ENCODE measurements around the gene ULBP3. TPM values are rescaled to one million over a fixed set of nuclear protein-coding genes. Genes with fewer than 3 reads are reported as not detected.
"Not testable (repeated sequence)": the region's sequence is repeated elsewhere in the genome, so short reads cannot be mapped to it uniquely, and the experiment has no call there.

ULBP3 gene
- total RNA-seq, 1 donor, result 0.84 TPM

DNA sequence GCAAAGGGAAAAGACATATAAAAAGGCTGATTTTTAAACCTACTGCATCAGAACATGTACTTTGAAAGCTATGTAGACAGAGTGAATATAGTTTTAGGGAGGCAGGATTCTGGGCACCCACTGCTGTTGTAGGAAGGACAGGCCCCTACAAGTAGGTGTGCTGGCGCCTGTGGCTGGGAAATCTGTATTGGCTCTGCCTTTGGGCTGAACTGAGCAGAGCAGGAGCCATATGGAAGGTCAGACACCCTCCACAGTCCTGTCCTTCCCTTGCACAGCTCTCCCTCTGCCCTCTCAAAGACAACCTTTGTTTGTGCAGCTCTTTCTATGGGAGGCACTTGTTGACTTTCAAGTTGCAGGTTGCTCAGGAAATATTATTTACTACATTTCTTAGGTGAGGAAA lies 18.4 kb upstream of the ULBP3 start:
- Histone ChIP-seq H3K4me1 (ENCODE audit: insufficient read depth, low read length) (no peaks in the 10 kb centered on the region), H3K4me3 (ENCODE audit: low read length) (no peak overlapping the region), H3K9me3 (ENCODE audit: low read depth, low read length) (no peaks in the 10 kb centered on the region), H3K27me3 (ENCODE audit: insufficient read depth, low read length) (peaks cover 2% of the 10 kb centered on the region)

DNA sequence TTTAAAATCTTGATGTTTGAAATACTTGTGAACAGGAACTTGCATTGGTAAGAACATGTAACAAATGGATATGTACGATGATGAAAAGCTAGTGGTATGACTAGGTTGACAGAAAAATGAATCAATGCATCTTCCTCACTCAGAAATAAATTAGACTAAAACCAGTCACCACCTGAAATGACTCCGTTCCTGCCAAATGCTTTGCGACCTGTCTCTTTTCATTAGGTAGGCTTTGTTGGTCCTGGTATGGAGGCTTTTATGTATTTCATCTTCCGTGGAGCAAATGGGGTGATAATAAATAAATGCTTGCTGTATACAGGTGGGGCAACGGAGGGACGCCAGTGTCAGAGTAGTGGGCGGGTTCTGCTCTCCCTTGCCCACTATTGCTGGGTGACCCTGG lies 17.1 kb upstream of the ULBP3 start:
- H3K4me1 ChIP-seq (ENCODE audit: insufficient read depth, low read length), result no peaks in the 10 kb centered on the region
- H3K9me3 ChIP-seq (ENCODE audit: low read depth, low read length), result no peaks in the 10 kb centered on the region
- H3K4me3 ChIP-seq (ENCODE audit: low read length), result no peak overlapping the region
- peaks cover 2% of the 10 kb centered on the region for H3K27me3 ChIP-seq (ENCODE audit: insufficient read depth, low read length)

- H3K9me3 ChIP-seq (ENCODE audit: low read depth, low read length), result no peaks in the 10 kb centered on the region
- no peak overlapping the region for H3K4me3 ChIP-seq (ENCODE audit: low read length)
- H3K4me1 ChIP-seq (ENCODE audit: insufficient read depth, low read length), result no peaks in the 10 kb centered on the region
- peaks cover 2% of the 10 kb centered on the region for H3K27me3 ChIP-seq (ENCODE audit: insufficient read depth, low read length)
These were observed 15.5 kb upstream of the ULBP3 start for GRCh38 chr6:150084426-150084825.

DNA sequence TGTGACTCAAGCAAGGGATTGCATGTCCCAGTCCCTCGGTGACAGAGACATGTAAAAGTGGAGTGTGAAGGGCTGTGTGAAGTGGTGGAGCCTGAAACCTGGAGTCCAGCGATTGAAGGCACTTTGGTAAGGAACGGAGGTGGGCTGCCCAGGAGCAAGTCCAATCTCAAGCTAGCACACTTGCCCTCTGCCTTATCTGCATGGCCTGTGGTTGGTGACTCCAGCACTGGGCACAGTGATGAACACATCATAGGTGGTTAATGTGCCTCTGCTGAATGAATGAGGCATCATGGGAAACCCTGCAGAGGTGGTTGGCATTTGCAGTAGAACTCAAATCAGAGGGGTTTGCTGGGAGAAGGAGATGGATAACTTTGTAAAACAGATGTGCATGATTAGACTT lies 14.9 kb upstream of the ULBP3 start:
- H3K9me3 ChIP-seq (ENCODE audit: low read depth, low read length), result no peaks in the 10 kb centered on the region
- peaks cover 2% of the 10 kb centered on the region for H3K27me3 ChIP-seq (ENCODE audit: insufficient read depth, low read length)
- H3K4me3 ChIP-seq (ENCODE audit: low read length), result no peak overlapping the region
- H3K4me1 ChIP-seq (ENCODE audit: insufficient read depth, low read length), result no peaks in the 10 kb centered on the region

DNA sequence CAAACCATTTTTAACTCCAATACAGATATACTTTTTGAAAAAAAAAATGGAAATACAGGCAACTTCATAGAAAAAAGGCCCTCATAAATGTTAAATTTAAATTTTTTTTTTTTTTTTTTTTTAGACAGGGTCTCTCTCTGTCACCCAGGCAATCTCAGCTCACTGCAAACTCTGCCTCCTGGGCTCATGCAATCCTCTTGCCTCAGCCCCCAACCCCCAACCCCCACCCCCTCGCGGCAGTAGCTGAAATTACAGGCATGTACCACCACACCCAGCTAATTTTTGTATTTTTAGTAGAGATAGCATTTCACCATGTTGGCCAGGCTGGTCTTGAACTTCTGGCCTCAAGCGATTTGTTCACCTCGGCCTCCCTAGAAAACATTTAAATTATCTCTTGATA lies 12.8 kb upstream of the ULBP3 start:
- Histone ChIP-seq H3K4me1 (ENCODE audit: insufficient read depth, low read length) (no peaks in the 10 kb centered on the region), H3K27me3 (ENCODE audit: insufficient read depth, low read length) (peaks cover 2% of the 10 kb centered on the region), H3K4me3 (ENCODE audit: low read length) (no peak overlapping the region), H3K9me3 (ENCODE audit: low read depth, low read length) (no peaks in the 10 kb centered on the region)

- no peaks in the 10 kb centered on the region for H3K4me1 ChIP-seq (ENCODE audit: insufficient read depth, low read length)
- no peaks in the 10 kb centered on the region for H3K9me3 ChIP-seq (ENCODE audit: low read depth, low read length)
- H3K27me3 ChIP-seq (ENCODE audit: insufficient read depth, low read length), result peaks cover 7% of the 10 kb centered on the region
- H3K4me3 ChIP-seq (ENCODE audit: low read length), result no peak overlapping the region
These were observed 10.7 kb upstream of the ULBP3 start for GRCh38 chr6:150079604-150080003.

GRCh38 chr6:150078788-150079187 lies 9.9 kb upstream of the ULBP3 start:
- Histone ChIP-seq H3K4me3 (ENCODE audit: low read length) (no peak overlapping the region), H3K4me1 (ENCODE audit: insufficient read depth, low read length) (no peaks in the 10 kb centered on the region), H3K27me3 (ENCODE audit: insufficient read depth, low read length) (peaks cover 5% of the 10 kb centered on the region), H3K9me3 (ENCODE audit: low read depth, low read length) (no peaks in the 10 kb centered on the region)

GRCh38 chr6:150076196-150076893 lies 7.4 kb upstream of the ULBP3 start:
- Histone ChIP-seq H3K27me3 (ENCODE audit: insufficient read depth, low read length) (peaks cover 5% of the 10 kb centered on the region), H3K9me3 (ENCODE audit: low read depth, low read length) (no peaks in the 10 kb centered on the region), H3K4me1 (ENCODE audit: insufficient read depth, low read length) (peaks cover 3% of the 10 kb centered on the region), H3K4me3 (ENCODE audit: low read length) (no peak overlapping the region)

DNA sequence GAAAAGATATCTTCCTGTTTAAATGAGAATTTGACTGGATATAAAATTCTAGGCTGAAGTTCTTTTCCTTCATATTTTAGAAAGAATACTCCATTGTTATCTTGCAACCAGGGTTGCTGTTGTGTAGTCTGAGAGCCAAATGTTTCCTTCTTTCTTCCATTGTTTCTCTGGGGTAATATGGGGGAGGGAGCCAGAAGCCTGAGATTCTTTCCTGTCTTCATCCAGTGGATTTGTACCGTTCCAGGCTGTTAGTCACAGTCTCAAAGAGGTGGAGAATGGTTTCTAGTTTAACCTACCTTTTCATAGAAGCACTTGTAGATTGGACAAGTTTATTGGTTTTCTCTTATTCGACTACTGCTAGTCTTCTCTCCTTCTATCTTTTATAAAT lies 6.1 kb upstream of the ULBP3 start:
- H3K4me3 ChIP-seq (ENCODE audit: low read length), result no peak overlapping the region
- no peaks in the 10 kb centered on the region for H3K9me3 ChIP-seq (ENCODE audit: low read depth, low read length)
- H3K27me3 ChIP-seq (ENCODE audit: insufficient read depth, low read length), result peaks cover 5% of the 10 kb centered on the region
- peaks cover 3% of the 10 kb centered on the region for H3K4me1 ChIP-seq (ENCODE audit: insufficient read depth, low read length)

DNA sequence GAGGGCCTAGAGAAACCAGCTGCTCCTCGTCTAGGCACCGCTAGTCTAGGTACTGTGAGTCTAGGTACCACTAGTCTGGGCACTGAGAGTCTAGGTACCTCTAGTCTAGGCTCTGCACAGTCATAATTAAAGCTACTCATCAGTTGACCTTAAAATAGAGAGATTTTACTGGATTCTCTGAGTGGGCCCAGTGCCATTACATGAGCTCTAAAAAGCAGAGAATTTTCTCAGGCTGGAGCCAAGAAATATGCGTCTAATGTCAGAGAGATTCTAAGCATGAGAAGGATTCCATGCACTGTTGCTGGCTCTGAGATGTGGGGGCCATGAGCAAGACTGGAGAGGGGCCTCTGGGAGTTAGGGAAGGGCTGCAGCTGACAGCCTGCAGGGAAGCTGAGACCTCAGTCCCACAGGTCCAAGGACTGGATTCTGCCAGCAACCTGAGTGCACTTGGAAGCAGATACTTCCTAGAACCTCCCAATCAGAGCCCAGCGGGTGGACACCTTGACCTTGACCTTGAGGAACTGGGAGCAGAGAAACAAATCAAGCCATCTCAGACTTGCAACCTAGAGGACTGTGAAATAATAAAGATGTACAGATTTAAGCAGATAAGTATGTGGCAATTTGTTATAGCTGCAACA lies 5.6 kb upstream of the ULBP3 start:
- not testable (repeated sequence) for H3K27me3 ChIP-seq (ENCODE audit: insufficient read depth, low read length); H3K4me3 ChIP-seq (ENCODE audit: low read length); H3K9me3 ChIP-seq (ENCODE audit: low read depth, low read length); H3K4me1 ChIP-seq (ENCODE audit: insufficient read depth, low read length)

DNA sequence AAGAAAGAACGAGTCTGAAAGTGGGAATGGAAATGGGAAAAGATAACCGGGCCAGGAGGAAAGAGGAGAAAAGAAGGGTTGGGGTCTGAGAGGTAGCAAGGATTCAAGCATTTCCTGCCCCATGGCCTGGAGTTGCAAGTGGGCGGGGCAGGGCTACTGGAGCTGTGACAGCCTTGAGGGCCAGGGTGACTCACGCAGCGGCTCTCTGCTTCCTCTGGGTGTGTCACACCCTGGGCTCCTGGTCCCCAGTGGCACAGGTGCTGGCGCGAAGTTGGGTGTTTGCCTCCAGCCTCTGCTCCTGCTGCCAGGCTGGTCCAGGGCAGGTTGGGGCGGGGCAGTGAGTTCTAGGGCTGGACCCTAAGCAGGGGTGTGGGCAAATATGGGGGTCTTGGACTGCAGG lies 3.3 kb upstream of the ULBP3 start:
- H3K4me3 ChIP-seq (ENCODE audit: low read length), result no peak overlapping the region
- H3K9me3 ChIP-seq (ENCODE audit: low read depth, low read length), result no peaks in the 10 kb centered on the region
- H3K4me1 ChIP-seq (ENCODE audit: insufficient read depth, low read length), result peaks cover 9% of the 10 kb centered on the region
- peaks cover 5% of the 10 kb centered on the region for H3K27me3 ChIP-seq (ENCODE audit: insufficient read depth, low read length)

DNA sequence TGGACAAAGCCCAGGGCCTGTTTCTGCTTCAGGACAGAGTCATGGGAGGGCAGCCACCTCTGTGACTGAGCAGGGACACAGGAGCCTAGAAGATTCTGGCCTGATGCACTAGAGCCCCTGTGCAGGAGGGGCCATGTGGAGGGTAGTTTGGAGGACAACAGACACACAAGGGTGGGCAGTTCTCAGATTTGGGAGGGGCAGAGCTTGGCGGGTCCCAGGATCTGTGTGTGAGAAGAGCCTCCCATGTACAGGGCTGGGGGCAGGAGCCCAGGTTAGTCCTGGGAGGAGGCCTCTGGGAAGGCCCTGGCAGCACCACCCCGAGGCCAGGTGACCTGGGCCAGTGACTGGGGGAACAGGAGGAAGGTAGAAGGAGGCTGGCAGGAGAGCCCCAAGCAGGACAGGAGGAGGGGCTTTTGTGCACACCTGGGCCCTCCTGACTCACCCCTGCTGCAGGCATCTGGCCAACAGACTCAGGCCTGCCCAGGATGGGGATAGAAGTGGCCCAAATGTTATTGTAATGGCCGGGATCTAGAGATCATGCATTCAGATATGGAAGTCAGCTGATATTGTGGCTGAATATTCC lies 1.4 kb upstream of the ULBP3 start:
- H3K4me3 ChIP-seq (ENCODE audit: low read length), result no peak overlapping the region
- peaks cover 9% of the 10 kb centered on the region for H3K4me1 ChIP-seq (ENCODE audit: insufficient read depth, low read length)
- H3K27me3 ChIP-seq (ENCODE audit: insufficient read depth, low read length), result no peaks in the 10 kb centered on the region
- H3K9me3 ChIP-seq (ENCODE audit: low read depth, low read length), result no peaks in the 10 kb centered on the region

GRCh38 chr6:150069706-150070105 lies 785 bp upstream of the ULBP3 start:
- Histone ChIP-seq H3K9me3 (ENCODE audit: low read depth, low read length) (no peaks in the 10 kb centered on the region), H3K4me1 (ENCODE audit: insufficient read depth, low read length) (peaks cover 9% of the 10 kb centered on the region), H3K4me3 (ENCODE audit: low read length) (no peak overlapping the region), H3K27me3 (ENCODE audit: insufficient read depth, low read length) (no peaks in the 10 kb centered on the region)

- no peaks in the 10 kb centered on the region for H3K9me3 ChIP-seq (ENCODE audit: low read depth, low read length)
- no peaks in the 10 kb centered on the region for H3K27me3 ChIP-seq (ENCODE audit: insufficient read depth, low read length)
- peak overlapping the region; percentile 49 for H3K4me3 ChIP-seq (ENCODE audit: low read length)
- H3K4me1 ChIP-seq (ENCODE audit: insufficient read depth, low read length), result peaks cover 9% of the 10 kb centered on the region
These were observed 770 bp downstream of the ULBP3 start for GRCh38 chr6:150068151-150068550.

- Histone ChIP-seq H3K27me3 (ENCODE audit: insufficient read depth, low read length) (no peaks in the 10 kb centered on the region), H3K4me3 (ENCODE audit: low read length) (no peak overlapping the region), H3K4me1 (ENCODE audit: insufficient read depth, low read length) (peaks cover 6% of the 10 kb centered on the region), H3K9me3 (ENCODE audit: low read depth, low read length) (no peaks in the 10 kb centered on the region)
These were observed 3.8 kb downstream of the ULBP3 start for GRCh38 chr6:150065083-150065482.

DNA sequence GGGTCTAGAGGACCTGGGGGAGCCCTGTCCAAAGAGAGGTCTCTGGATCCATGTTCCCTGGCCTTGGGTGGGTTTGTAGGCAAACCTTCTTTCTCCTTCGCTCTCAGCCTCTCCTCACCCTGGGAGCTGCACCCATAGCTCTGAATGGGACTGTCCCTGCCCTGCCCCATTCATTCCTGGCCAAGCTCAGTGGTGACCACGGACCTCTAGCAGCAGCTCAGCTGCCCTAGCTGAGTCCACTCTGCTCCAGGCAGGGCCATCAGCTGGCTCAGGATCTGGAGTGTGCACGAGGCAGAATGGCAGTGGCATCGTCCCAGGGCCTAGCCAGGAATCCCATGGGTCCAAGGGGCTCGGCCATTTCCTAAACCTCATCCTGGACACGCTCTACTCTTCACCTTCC lies 5.3 kb downstream of the ULBP3 start:
- no peaks in the 10 kb centered on the region for H3K27me3 ChIP-seq (ENCODE audit: insufficient read depth, low read length)
- peaks cover 6% of the 10 kb centered on the region for H3K4me1 ChIP-seq (ENCODE audit: insufficient read depth, low read length)
- H3K4me3 ChIP-seq (ENCODE audit: low read length), result no peak overlapping the region
- no peaks in the 10 kb centered on the region for H3K9me3 ChIP-seq (ENCODE audit: low read depth, low read length)
